BLaER1 (cell line): ENCODE data around the gene TLN1.

ENCODE experiments used
- H3K27ac ChIP-seq: shearing (Covaris generic); formaldehyde crosslinking; 2 replicates; pipeline ENCODE4 v1.8.1; 2022
- H3K27me3 ChIP-seq: shearing (Covaris generic); formaldehyde crosslinking; 2 replicates; pipeline ENCODE4 v1.8.1; 2022
- H3K36me3 ChIP-seq: shearing (Covaris generic); formaldehyde crosslinking; 2 replicates; pipeline ENCODE4 v1.8.1; 2022
- H3K4me1 ChIP-seq: shearing (Covaris generic); formaldehyde crosslinking; 2 replicates; pipeline ENCODE4 v1.8.1; 2022
- H3K4me2 ChIP-seq: shearing (Covaris generic); formaldehyde crosslinking; 2 replicates; pipeline ENCODE4 v1.8.1; 2022
- H3K4me3 ChIP-seq: shearing (Covaris generic); formaldehyde crosslinking; 2 replicates; pipeline ENCODE4 v1.8.1; 2022
- H3K9ac ChIP-seq: shearing (Covaris generic); formaldehyde crosslinking; 2 replicates; pipeline ENCODE4 v1.8.1; 2022
- H3K9me3 ChIP-seq: shearing (Covaris generic); formaldehyde crosslinking; 2 replicates; pipeline ENCODE4 v1.8.1; 2022
- H4K20me1 ChIP-seq: shearing (Covaris generic); formaldehyde crosslinking; 2 replicates; pipeline ENCODE4 v1.8.1; 2022
- Cebpa-rat ChIP-seq: shearing (Covaris generic); IDR thresholded peaks from 2 replicates; pipeline ENCODE4 v1.8.1; 2022

The TLN1 gene

GRCh38 chr9:35755071-35755470 lies 23.1 kb upstream of the TLN1 start:
- Histone ChIP-seq H3K9me3 (no peaks in the 10 kb centered on the region), H3K9ac (no peak overlapping the region), H4K20me1 (no peaks in the 10 kb centered on the region), H3K4me3 (no peak overlapping the region), H3K4me2 (peak overlapping the region; percentile 92), H3K27me3 (no peaks in the 10 kb centered on the region), H3K4me1 (peaks cover 56% of the 10 kb centered on the region), H3K36me3 (peaks cover 42% of the 10 kb centered on the region), H3K27ac (no peak overlapping the region)
- TF ChIP-seq Cebpa-rat: no peak

GRCh38 chr9:35754264-35754663 lies 22.3 kb upstream of the TLN1 start, which contains the start of gene MSMP:
TSS of gene MSMP (minus strand) at chr9:35754276. CDS start at chr9:35754129, 147 bp downstream.
- Histone ChIP-seq H3K27ac (no peak within 1 kb of the TSS), H3K4me2 (peak within 1 kb of the TSS; percentile 92; the same call in 1 of the 2 replicates), H3K36me3 (peaks cover 42% of the 10 kb centered on the region), H3K4me3 (no peak within 1 kb of the TSS), H3K9me3 (no peaks in the 10 kb centered on the region), H4K20me1 (no peaks in the 10 kb centered on the region), H3K27me3 (no peaks in the 10 kb centered on the region), H3K4me1 (peaks cover 56% of the 10 kb centered on the region), H3K9ac (no peak within 1 kb of the TSS)
- no peak for TF ChIP-seq Cebpa-rat

- Histone ChIP-seq H4K20me1 (no peaks in the 10 kb centered on the region), H3K27ac (no peak overlapping the region), H3K9ac (no peak overlapping the region), H3K36me3 (peaks cover 42% of the 10 kb centered on the region), H3K27me3 (no peaks in the 10 kb centered on the region), H3K4me3 (no peak overlapping the region), H3K4me2 (no peak overlapping the region), H3K4me1 (peaks cover 48% of the 10 kb centered on the region), H3K9me3 (no peaks in the 10 kb centered on the region)
- no peak for TF ChIP-seq Cebpa-rat
Measured at GRCh38 chr9:35753466-35753865, 21.5 kb upstream of the TLN1 start.

GRCh38 chr9:35750256-35750531 lies 18.2 kb upstream of the TLN1 start:
- peak overlapping the region; percentile 91; the same call in 1 of the 2 replicates for H3K4me3 ChIP-seq
- no peak overlapping the region for H3K27ac ChIP-seq
- peak overlapping the region; percentile 84 for H3K4me2 ChIP-seq
- H3K27me3 ChIP-seq: no peaks in the 10 kb centered on the region
- H4K20me1 ChIP-seq: no peaks in the 10 kb centered on the region; the same call in 1 of the 2 replicates
- H3K36me3 ChIP-seq: peaks cover 42% of the 10 kb centered on the region
- no peak for TF ChIP-seq Cebpa-rat
- H3K4me1 ChIP-seq: peaks cover 47% of the 10 kb centered on the region
- no peaks in the 10 kb centered on the region for H3K9me3 ChIP-seq
- H3K9ac ChIP-seq: no peak overlapping the region

GRCh38 chr9:35749515-35750255 lies 17.7 kb upstream of the TLN1 start:
- peaks cover 44% of the 10 kb centered on the region for H3K4me1 ChIP-seq
- peak overlapping the region; percentile 84 for H3K4me2 ChIP-seq
- H3K4me3 ChIP-seq: peak overlapping the region; percentile 91
- H4K20me1 ChIP-seq: no peaks in the 10 kb centered on the region; the same call in 1 of the 2 replicates
- no peaks in the 10 kb centered on the region for H3K9me3 ChIP-seq
- no peak for TF ChIP-seq Cebpa-rat
- peaks cover 43% of the 10 kb centered on the region for H3K36me3 ChIP-seq
- peak overlapping the region; percentile 86 for H3K9ac ChIP-seq
- H3K27me3 ChIP-seq: no peaks in the 10 kb centered on the region
- peak overlapping the region; percentile 87 for H3K27ac ChIP-seq

- H3K9me3 ChIP-seq: no peaks in the 10 kb centered on the region
- peak within 1 kb of the TSS; percentile 86 for H3K9ac ChIP-seq
- H3K27me3 ChIP-seq: no peaks in the 10 kb centered on the region
- no peak for TF ChIP-seq Cebpa-rat
- peaks cover 44% of the 10 kb centered on the region for H3K36me3 ChIP-seq
- no peaks in the 10 kb centered on the region; the same call in 1 of the 2 replicates for H4K20me1 ChIP-seq
- peaks cover 45% of the 10 kb centered on the region for H3K4me1 ChIP-seq
- H3K4me2 ChIP-seq: peak within 1 kb of the TSS; percentile 84
- peak within 1 kb of the TSS; percentile 91 for H3K4me3 ChIP-seq
- H3K27ac ChIP-seq: peak within 1 kb of the TSS; percentile 87
Measured at GRCh38 chr9:35748858-35749514, 17.0 kb upstream of the TLN1 start, which contains the start of the genes GBA2 and RGP1. TSS of gene GBA2 (minus strand) at chr9:35749228. CDS start at chr9:35748704, 524 bp downstream. TSS of gene RGP1 (plus strand) at chr9:35749287. CDS start at chr9:35749756, 469 bp downstream.

- Histone ChIP-seq H3K4me2 (peak overlapping the region; percentile 84), H3K9me3 (no peaks in the 10 kb centered on the region), H3K4me1 (peaks cover 51% of the 10 kb centered on the region), H3K27ac (peak overlapping the region; percentile 87), H3K9ac (peak overlapping the region; percentile 86), H4K20me1 (no peaks in the 10 kb centered on the region; the same call in 1 of the 2 replicates), H3K27me3 (no peaks in the 10 kb centered on the region), H3K4me3 (peak overlapping the region; percentile 91), H3K36me3 (peaks cover 41% of the 10 kb centered on the region)
- TF ChIP-seq Cebpa-rat: no peak
Measured at GRCh38 chr9:35748242-35748857, 16.4 kb upstream of the TLN1 start.

GRCh38 chr9:35746583-35746982 lies 14.6 kb upstream of the TLN1 start:
- Histone ChIP-seq H3K4me1 (peaks cover 61% of the 10 kb centered on the region), H3K4me2 (peak overlapping the region; percentile 84), H3K27me3 (no peaks in the 10 kb centered on the region), H3K9me3 (no peaks in the 10 kb centered on the region), H3K4me3 (peak overlapping the region; percentile 91; the same call in 1 of the 2 replicates), H3K9ac (peak overlapping the region; percentile 5; the same call in 1 of the 2 replicates), H3K36me3 (peaks cover 31% of the 10 kb centered on the region), H3K27ac (no peak overlapping the region), H4K20me1 (no peaks in the 10 kb centered on the region; the same call in 1 of the 2 replicates)
- no peak for TF ChIP-seq Cebpa-rat

GRCh38 chr9:35745569-35745968 lies 13.6 kb upstream of the TLN1 start:
- H3K4me1 ChIP-seq: peaks cover 66% of the 10 kb centered on the region
- H3K4me3 ChIP-seq: no peak overlapping the region
- peaks cover 27% of the 10 kb centered on the region for H3K36me3 ChIP-seq
- H4K20me1 ChIP-seq: no peaks in the 10 kb centered on the region; the same call in 1 of the 2 replicates
- H3K4me2 ChIP-seq: peak overlapping the region; percentile 84
- no peak overlapping the region for H3K27ac ChIP-seq
- H3K9me3 ChIP-seq: no peaks in the 10 kb centered on the region
- no peak for TF ChIP-seq Cebpa-rat
- H3K27me3 ChIP-seq: no peaks in the 10 kb centered on the region
- H3K9ac ChIP-seq: no peak overlapping the region
